SKM-1 treated with dmso at 0.1 percent for 144 hours (cell line): Measurements from ENCODE around the gene CRLF2.
"Not testable (repeated sequence)": the region's sequence is repeated elsewhere in the genome, so short reads cannot be mapped to it uniquely, and the experiment has no call there.

ENCODE experiments used
- DNase-seq: peaks from one replicate; lab custom pipeline; 2025; ENCODE audit not compliant: unreplicated experiment; lab: John Stamatoyannopoulos, UW

The CRLF2 gene

GRCh38 chrX:1215123-1215823 is 2.8 kb upstream of the CRLF2 start:
- peak; percentile 64 for DNase-seq

- DNase-seq = no peak
These were observed 1.5 kb upstream of the CRLF2 start for GRCh38 chrX:1213971-1214370.

GRCh38 chrX:1210844-1211243 is 1.6 kb downstream of the CRLF2 start:
- no peak for DNase-seq

- no peak for DNase-seq
These were observed 4.9 kb downstream of the CRLF2 start for GRCh38 chrX:1207496-1208025.

GRCh38 chrX:1205681-1206611 is 6.5 kb downstream of the CRLF2 start:
- DNase-seq = no peak

GRCh38 chrX:1202251-1202650 is 10.2 kb downstream of the CRLF2 start:
- no peak for DNase-seq

- DNase-seq = no peak
These were observed 16.0 kb downstream of the CRLF2 start for GRCh38 chrX:1196436-1196835.

GRCh38 chrX:1192196-1192595 is 20.3 kb downstream of the CRLF2 start:
- DNase-seq = not testable (repeated sequence)

- no peak for DNase-seq
These were observed 21.8 kb downstream of the CRLF2 start for GRCh38 chrX:1190596-1191145.

GRCh38 chrX:1185561-1185960 is 26.9 kb downstream of the CRLF2 start:
- no peak for DNase-seq

GRCh38 chrX:1182211-1182610 is 30.2 kb downstream of the CRLF2 start:
- no peak for DNase-seq

GRCh38 chrX:1181661-1182060 is 30.8 kb downstream of the CRLF2 start:
- not testable (repeated sequence) for DNase-seq

GRCh38 chrX:1181170-1181569 is 31.3 kb downstream of the CRLF2 start:
- no peak for DNase-seq

GRCh38 chrX:1178580-1179057 is 33.8 kb downstream of the CRLF2 start:
- DNase-seq = no peak

GRCh38 chrX:1176531-1177320 is 35.7 kb downstream of the CRLF2 start:
- DNase-seq = not testable (repeated sequence)

- not testable (repeated sequence) for DNase-seq
These were observed 37.6 kb downstream of the CRLF2 start for GRCh38 chrX:1174609-1175545.

- DNase-seq = not testable (repeated sequence)
These were observed 39.0 kb downstream of the CRLF2 start for GRCh38 chrX:1173435-1173834.

- DNase-seq = no peak
These were observed 40.0 kb downstream of the CRLF2 start for GRCh38 chrX:1172496-1172895.

GRCh38 chrX:1171915-1172314 is 40.5 kb downstream of the CRLF2 start:
- not testable (repeated sequence) for DNase-seq

GRCh38 chrX:1170243-1170642 is 42.2 kb downstream of the CRLF2 start:
- DNase-seq = no peak
